ENCODE measurements around the gene TNFRSF9. TPM values are rescaled to one million over a fixed set of nuclear protein-coding genes. Genes with fewer than 3 reads are reported as not detected.

TNFRSF9 gene
- polyA plus RNA-seq, 1 of the 3 experiments (the other 2 are of a cell fraction) = 2.9 TPM

GRCh38 chr1:7980984-7981383 lies 40.3 kb upstream of the TNFRSF9 start (continued):
- no peak for TF ChIP-seq USF1 (IDR thresholded peaks at IDR 0.05; ENCODE audit: borderline replicate concordance, low read depth)

GRCh38 chr1:7975212-7975865 lies 34.7 kb upstream of the TNFRSF9 start:
- no peaks in the 10 kb centered on the region for H3K4me1 ChIP-seq (ENCODE audit: control insufficient read depth in 1 of 2, insufficient read depth in 2 of 2, low read depth in 1 of 2, low read length in 1 of 2)
- peaks cover 16% of the 10 kb centered on the region; the same call in 1 of the 2 replicates for H3K79me2 ChIP-seq (ENCODE audit: insufficient read depth)
- peak; percentile 86 for DNase-seq
- peaks cover 3% of the 10 kb centered on the region; the same call in 1 of the 2 replicates for H4K20me1 ChIP-seq (ENCODE audit: insufficient read depth)
- no peak for TF ChIP-seq REST (IDR thresholded peaks at IDR 0.05; ENCODE audit: low read depth, low read length)
- TF ChIP-seq RCOR1 (IDR thresholded peaks at IDR 0.05; ENCODE audit: low read length) = no peak
- TF ChIP-seq SMC3 (IDR thresholded peaks at IDR 0.05; ENCODE audit: low read depth, low read length) = peak; percentile 74
- 0 out of 2 replicates have a peak, but pooled peaks have one; percentile 13 for TF ChIP-seq POLR2AphosphoS5 (IDR thresholded peaks at IDR 0.05; ENCODE audit: low read depth, low read length)
- no peak for TF ChIP-seq GABPA (IDR thresholded peaks at IDR 0.05; ENCODE audit: low read depth)
- TF ChIP-seq GATA2 (CRISPR knock-in tag; IDR thresholded peaks at IDR 0.05) = no peak
- TF ChIP-seq CHD2 (IDR thresholded peaks at IDR 0.05; ENCODE audit: low read length, partially characterized antibody) = no peak
- TF ChIP-seq RAD21 (IDR thresholded peaks at IDR 0.05; ENCODE audit: low read length) = peak; percentile 81
- TF ChIP-seq CTCF (IDR thresholded peaks at IDR 0.05) = peak; percentile 79
- peak; percentile 72; the same call in 1 of the 2 replicates for TF ChIP-seq SIN3A (IDR thresholded peaks at IDR 0.05; ENCODE audit: borderline replicate concordance, low read depth, low read length)
- no peaks in the 10 kb centered on the region for H3K27me3 ChIP-seq (ENCODE audit: insufficient read depth)
- ChIA-PET POLR2A (interaction anchor here (0.6 to 1.8 kb wide), 4 partner anchors 14 to 1680 kb away, joined by 3 to 9 read pairs (median 5); partner anchors contain the start of gene PARK7), CTCF (interaction anchor here (0.6 to 6.0 kb wide), 42 partner anchors 9 to 1751 kb away, joined by 3 to 90 read pairs (median 5); partner anchors contain the start of genes PARK7 and SLC45A1)
- H3K4me3 ChIP-seq (ENCODE audit: low read depth in 2 of 2, low read length in 1 of 2) = no peak overlapping the region
- H3K9me2 ChIP-seq = no peaks in the 10 kb centered on the region
- no peak overlapping the region for H3K27ac ChIP-seq (ENCODE audit: low read depth in 2 of 2, low read length in 1 of 2)
- no peak overlapping the region for H3K9ac ChIP-seq
- no peak overlapping the region for H2AFZ ChIP-seq (ENCODE audit: low read depth)
- no peak overlapping the region for H3K4me2 ChIP-seq
- 62% methylated on average over 6 of the region's 8 CpGs for WGBS (ENCODE audit: low lambda C conversion rate)
- H3K36me3 ChIP-seq (replicated peaks in 1 of 2; ENCODE audit: control insufficient read depth in 1 of 2, insufficient read depth in 2 of 2, low read length in 1 of 2) = peaks cover 38 to 40% of the 10 kb centered on the region in 2 experiments
- H3K9me3 ChIP-seq = no peaks in the 10 kb centered on the region
- H3F3A ChIP-seq (replicated peaks; ENCODE audit: insufficient read depth) = peaks cover 11% of the 10 kb centered on the region
